Measurements from ENCODE around the gene ELP5. TPM values are rescaled to one million over a fixed set of nuclear protein-coding genes. Genes with fewer than 3 reads are reported as not detected.

The ELP5 gene
- total and polyA plus RNA-seq, 2 experiments from 2014 or later = 38.3 to 41.4 TPM

GRCh38 chr17:7296189-7296861 is 44.3 kb downstream of the ELP5 start:
- Mint-ChIP-seq H3K4me1 (peaks cover 23% of the 10 kb centered on the region), H3K36me3 (ENCODE audit: low read depth) (no peaks in the 10 kb centered on the region; the same call in 2 of the 3 replicates), H3K27ac (no peak overlapping the region), H3K9me3 (peaks cover 9% of the 10 kb centered on the region; the same call in 1 of the 3 replicates), H3K27me3 (ENCODE audit: insufficient read depth, low read depth, poor library complexity) (peaks cover 34% of the 10 kb centered on the region), H3K4me3 (peak overlapping the region; percentile 76)
- Histone ChIP-seq H3K27me3 (ENCODE audit: insufficient read depth) (peaks cover 18% of the 10 kb centered on the region), H3K79me2 (replicated peaks; ENCODE audit: insufficient read depth) (no peaks in the 10 kb centered on the region), H3K4me1 (ENCODE audit: insufficient read depth) (peaks cover 21% of the 10 kb centered on the region), H3K36me3 (ENCODE audit: insufficient read depth) (no peaks in the 10 kb centered on the region), H3F3A (replicated peaks; ENCODE audit: low read depth) (peaks cover 23% of the 10 kb centered on the region), H2AFZ (peak overlapping the region; percentile 87), H3K4me2 (peak overlapping the region; percentile 91), H4K20me1 (replicated peaks; ENCODE audit: insufficient read depth) (peaks cover 4% of the 10 kb centered on the region; the same call in 1 of the 2 replicates), H3K4me3 (peak overlapping the region; percentile 40), H3K9me2 (ENCODE audit: insufficient read depth) (no peaks in the 10 kb centered on the region), H3K27ac (ENCODE audit: low read depth) (no peak overlapping the region)
- peak; percentile 94 for DNase-seq (ENCODE audit: low spot score)
- ATAC-seq = peak; percentile 28
- TF ChIP-seq CREB1 (CRISPR knock-in tag; IDR thresholded peaks at IDR 0.05; ENCODE audit: low read depth) = 0 out of 2 replicates have a peak, but pooled peaks have one; percentile 11
- no peak for TF ChIP-seq ZNF331 (CRISPR knock-in tag; IDR thresholded peaks at IDR 0.05; ENCODE audit: low read depth)
- TF ChIP-seq, protein P1, sequence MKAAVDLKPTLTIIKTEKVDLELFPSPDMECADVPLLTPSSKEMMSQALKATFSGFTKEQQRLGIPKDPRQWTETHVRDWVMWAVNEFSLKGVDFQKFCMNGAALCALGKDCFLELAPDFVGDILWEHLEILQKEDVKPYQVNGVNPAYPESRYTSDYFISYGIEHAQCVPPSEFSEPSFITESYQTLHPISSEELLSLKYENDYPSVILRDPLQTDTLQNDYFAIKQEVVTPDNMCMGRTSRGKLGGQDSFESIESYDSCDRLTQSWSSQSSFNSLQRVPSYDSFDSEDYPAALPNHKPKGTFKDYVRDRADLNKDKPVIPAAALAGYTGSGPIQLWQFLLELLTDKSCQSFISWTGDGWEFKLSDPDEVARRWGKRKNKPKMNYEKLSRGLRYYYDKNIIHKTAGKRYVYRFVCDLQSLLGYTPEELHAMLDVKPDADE (IDR thresholded peaks at IDR 0.05) = 0 out of 2 replicates have a peak, but pooled peaks have one; percentile 28
- TF ChIP-seq, protein P2, sequence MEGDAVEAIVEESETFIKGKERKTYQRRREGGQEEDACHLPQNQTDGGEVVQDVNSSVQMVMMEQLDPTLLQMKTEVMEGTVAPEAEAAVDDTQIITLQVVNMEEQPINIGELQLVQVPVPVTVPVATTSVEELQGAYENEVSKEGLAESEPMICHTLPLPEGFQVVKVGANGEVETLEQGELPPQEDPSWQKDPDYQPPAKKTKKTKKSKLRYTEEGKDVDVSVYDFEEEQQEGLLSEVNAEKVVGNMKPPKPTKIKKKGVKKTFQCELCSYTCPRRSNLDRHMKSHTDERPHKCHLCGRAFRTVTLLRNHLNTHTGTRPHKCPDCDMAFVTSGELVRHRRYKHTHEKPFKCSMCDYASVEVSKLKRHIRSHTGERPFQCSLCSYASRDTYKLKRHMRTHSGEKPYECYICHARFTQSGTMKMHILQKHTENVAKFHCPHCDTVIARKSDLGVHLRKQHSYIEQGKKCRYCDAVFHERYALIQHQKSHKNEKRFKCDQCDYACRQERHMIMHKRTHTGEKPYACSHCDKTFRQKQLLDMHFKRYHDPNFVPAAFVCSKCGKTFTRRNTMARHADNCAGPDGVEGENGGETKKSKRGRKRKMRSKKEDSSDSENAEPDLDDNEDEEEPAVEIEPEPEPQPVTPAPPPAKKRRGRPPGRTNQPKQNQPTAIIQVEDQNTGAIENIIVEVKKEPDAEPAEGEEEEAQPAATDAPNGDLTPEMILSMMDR (conservative IDR thresholded peaks at IDR 0.05; ENCODE audit: low read depth in 2 of 2) = peak; percentile 87 to 92

DNA sequence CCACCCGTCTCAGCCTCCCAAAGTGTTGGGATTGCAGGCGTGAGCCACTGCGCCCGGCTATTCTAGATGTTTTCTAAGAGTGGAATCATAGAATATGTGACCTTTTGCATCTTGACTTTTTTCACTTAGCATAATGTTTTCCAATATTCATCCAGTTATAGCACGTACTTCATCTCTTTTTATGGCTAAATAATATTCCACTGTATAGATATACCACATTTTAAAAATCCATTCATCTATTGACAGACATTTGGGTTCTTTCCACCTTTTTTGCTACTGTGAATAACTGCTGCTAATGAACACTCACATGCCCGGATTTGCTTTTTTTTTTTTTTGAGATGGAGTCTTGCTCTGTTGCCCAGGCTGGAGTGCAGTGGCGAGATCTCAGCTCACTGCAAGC is 52.2 kb downstream of the ELP5 start:
- ATAC-seq (no peak), DNase-seq (ENCODE audit: low spot score) (no peak)
- H3K36me3 ChIP-seq (ENCODE audit: insufficient read depth) = peaks cover under 1% of the 10 kb centered on the region; the same call in 1 of the 2 replicates
- peaks cover 12% of the 10 kb centered on the region for H3K79me2 ChIP-seq (replicated peaks; ENCODE audit: insufficient read depth)
- no peaks in the 10 kb centered on the region for H3K9me2 ChIP-seq (ENCODE audit: insufficient read depth)
- peaks cover 4% of the 10 kb centered on the region; the same call in 2 of the 3 replicates for H3K4me1 Mint-ChIP-seq
- H3K9me3 Mint-ChIP-seq = peaks cover 6% of the 10 kb centered on the region; the same call in 2 of the 3 replicates
- no peak overlapping the region for H2AFZ ChIP-seq
- H3K27me3 ChIP-seq (ENCODE audit: insufficient read depth) = no peaks in the 10 kb centered on the region; the same call in 1 of the 2 replicates
- no peak overlapping the region for H3K4me2 ChIP-seq
- H3K36me3 Mint-ChIP-seq (ENCODE audit: low read depth) = peaks cover 9% of the 10 kb centered on the region
- peaks cover 18% of the 10 kb centered on the region for H3F3A ChIP-seq (replicated peaks; ENCODE audit: low read depth)
- H3K27ac Mint-ChIP-seq = no peak overlapping the region
- H3K4me3 ChIP-seq = no peak overlapping the region
- H3K4me3 Mint-ChIP-seq = no peak overlapping the region; the same call in 2 of the 3 replicates
- TF ChIP-seq CREB1 (CRISPR knock-in tag; IDR thresholded peaks at IDR 0.05; ENCODE audit: low read depth) = no peak
- H3K4me1 ChIP-seq (ENCODE audit: insufficient read depth) = peaks cover 2% of the 10 kb centered on the region; the same call in 1 of the 2 replicates
- no peak overlapping the region for H3K27ac ChIP-seq (ENCODE audit: low read depth)
- H4K20me1 ChIP-seq (replicated peaks; ENCODE audit: insufficient read depth) = peaks cover 5% of the 10 kb centered on the region
- peaks cover 23% of the 10 kb centered on the region for H3K27me3 Mint-ChIP-seq (ENCODE audit: insufficient read depth, low read depth, poor library complexity)

All from GM23338 (cell line).